H9 (cell line): Measurements from ENCODE around the gene STK11. TPM values are rescaled to one million over a fixed set of nuclear protein-coding genes. Genes with fewer than 3 reads are reported as not detected.

Experiments used
- DNase-seq: peaks from one replicate; pipeline ENCODE4 v3.0.0-alpha.2; 2017
- H2AFZ ChIP-seq: one replicate; pipeline ENCODE4 v1.6.1; 2013; ENCODE audit warnings: mild to moderate bottlenecking, low read length, control low read depth, moderate library complexity
- H2AK5ac ChIP-seq: 2 replicates; pipeline ENCODE4 v1.6.1; 2013; ENCODE audit warnings: low read length, control low read depth, mixed read lengths; ENCODE audit not compliant: insufficient read length
- H2BK120ac ChIP-seq: one replicate; pipeline ENCODE4 v1.6.1; 2013; ENCODE audit warnings: low read depth, mild to moderate bottlenecking, low read length, control low read depth, inconsistent platforms; ENCODE audit not compliant: poor library complexity, severe bottlenecking
- H2BK12ac ChIP-seq: 2 replicates; pipeline ENCODE4 v1.6.1; 2013; ENCODE audit warnings: low read length, control low read depth, mixed read lengths, low read depth; ENCODE audit not compliant: insufficient read length
- H2BK15ac ChIP-seq: 2 replicates; pipeline ENCODE4 v1.6.1; 2013; ENCODE audit warnings: low read depth, low read length, control low read depth
- H2BK20ac ChIP-seq: one replicate; pipeline ENCODE4 v1.6.1; 2013; ENCODE audit warnings: low read depth, mild to moderate bottlenecking, low read length, control low read depth, inconsistent platforms; ENCODE audit not compliant: poor library complexity, severe bottlenecking
- H2BK5ac ChIP-seq: 2 replicates; pipeline ENCODE4 v1.6.1; 2013; ENCODE audit warnings: low read length, control low read depth, mixed read lengths; ENCODE audit not compliant: insufficient read length
- H3K14ac ChIP-seq: 2 replicates; pipeline ENCODE4 v1.6.1; 2013; ENCODE audit warnings: low read length, control low read depth; ENCODE audit not compliant: insufficient read depth
- H3K18ac ChIP-seq: 2 replicates; pipeline ENCODE4 v1.6.1; 2013; ENCODE audit warnings: low read depth, mild to moderate bottlenecking, mixed read lengths, low read length, control low read depth; ENCODE audit not compliant: insufficient read length
- H3K23ac ChIP-seq: 2 replicates; pipeline ENCODE4 v1.6.1; 2013; ENCODE audit warnings: low read length, control low read depth, mixed read lengths, low read depth; ENCODE audit not compliant: insufficient read length
- H3K23me2 ChIP-seq: 2 replicates; pipeline ENCODE4 v1.6.1; 2013; ENCODE audit warnings: low read depth, mild to moderate bottlenecking, mixed read lengths, low read length, control low read depth; ENCODE audit not compliant: insufficient read length, poor library complexity, severe bottlenecking
- H3K27ac ChIP-seq: 2 replicates; pipeline ENCODE4 v1.5.1; 2013; ENCODE audit warnings: low read length, control low read depth, mixed read lengths, low read depth; ENCODE audit not compliant: insufficient read length
- H3K27me3 ChIP-seq: 2 replicates; pipeline ENCODE4 v1.6.1; 2013; ENCODE audit warnings: low read length, control low read depth, inconsistent platforms; ENCODE audit not compliant: insufficient read depth
- H3K4ac ChIP-seq: 2 replicates; pipeline ENCODE4 v1.6.1; 2013; ENCODE audit warnings: low read depth, mild to moderate bottlenecking, control low read depth, inconsistent platforms, low read length, moderate library complexity
- H3K4me1 ChIP-seq: 2 replicates; pipeline ENCODE4 v1.6.1; 2013; ENCODE audit warnings: low read length, control low read depth, inconsistent platforms; ENCODE audit not compliant: insufficient read depth
- H3K4me2 ChIP-seq: 2 replicates; pipeline ENCODE4 v1.6.1; 2013; ENCODE audit warnings: low read length, control low read depth, mixed read lengths; ENCODE audit not compliant: insufficient read length, insufficient read depth
- H3K56ac ChIP-seq: 2 replicates; pipeline ENCODE4 v1.6.1; 2013; ENCODE audit warnings: low read depth, mild to moderate bottlenecking, mixed read lengths, low read length, control low read depth; ENCODE audit not compliant: insufficient read length
- H3K79me1 ChIP-seq: 2 replicates; pipeline ENCODE4 v1.6.1; 2013; ENCODE audit warnings: low read depth, mild to moderate bottlenecking, moderate library complexity, low read length, control low read depth, inconsistent platforms; ENCODE audit not compliant: insufficient read depth, poor library complexity, severe bottlenecking
- H3K79me2 ChIP-seq: 2 replicates; pipeline ENCODE4 v1.6.1; 2013; ENCODE audit warnings: low read length, control low read depth, inconsistent platforms; ENCODE audit not compliant: insufficient read depth
- H3K9ac ChIP-seq: 2 replicates; pipeline ENCODE4 v1.6.1; 2013; ENCODE audit warnings: low read length, control low read depth, mixed read lengths; ENCODE audit not compliant: insufficient read length; ENCODE audit errors: extremely low read depth
- H3K9me3 ChIP-seq: one replicate; pipeline ENCODE4 v1.6.1; 2013; ENCODE audit warnings: low read depth, low read length, inconsistent platforms; ENCODE audit not compliant: control insufficient read depth
- H3T11ph ChIP-seq: one replicate; pipeline ENCODE4 v1.6.1; 2013; ENCODE audit warnings: mild to moderate bottlenecking, low read length, control low read depth, inconsistent platforms
- H4K20me1 ChIP-seq: one replicate; pipeline ENCODE4 v1.6.1; 2013; ENCODE audit not compliant: control insufficient read depth, insufficient read length, insufficient read depth
- H4K5ac ChIP-seq: 2 replicates; pipeline ENCODE4 v1.6.1; 2013; ENCODE audit warnings: low read depth, mild to moderate bottlenecking, mixed read lengths, low read length, control low read depth; ENCODE audit not compliant: insufficient read length
- H4K8ac ChIP-seq: replicated peaks from 2 replicates; pipeline ENCODE4 v1.6.1; 2013; ENCODE audit warnings: low read length, control low read depth, mixed read lengths, low read depth; ENCODE audit not compliant: insufficient read length
- H4K91ac ChIP-seq: 2 replicates; pipeline ENCODE4 v1.6.1; 2013; ENCODE audit warnings: low read depth, mild to moderate bottlenecking, moderate library complexity, mixed read lengths, low read length, control low read depth; ENCODE audit not compliant: insufficient read length
- H3K27ac Mint-ChIP-seq, 3 experiments: 2 replicates in 2 of 3; 3 replicates in 1 of 3; pipeline ENCODE4 v1.8.0; 2020 to 2021; ENCODE audit warnings: mixed read lengths in 3 of 3, mild to moderate bottlenecking in 1 of 3, moderate library complexity in 1 of 3
- H3K27me3 Mint-ChIP-seq: 2 replicates; pipeline ENCODE4 v1.8.0; 2021; ENCODE audit warnings: low read depth, mild to moderate bottlenecking, moderate library complexity, mixed read lengths
- H3K36me3 Mint-ChIP-seq, 3 experiments: 2 replicates in 2 of 3; 3 replicates in 1 of 3; pipeline ENCODE4 v1.8.0; 2020 to 2021; ENCODE audit warnings: low read depth in 3 of 3, mixed read lengths in 3 of 3; ENCODE audit not compliant: insufficient read depth in 1 of 3
- H3K4me1 Mint-ChIP-seq, 2 experiments: 2 replicates each; pipeline ENCODE4 v1.8.0; 2020; ENCODE audit warnings: mixed read lengths in 2 of 2
- H3K4me3 Mint-ChIP-seq, 2 experiments: 2 replicates in 1 of 2; 3 replicates in 1 of 2; pipeline ENCODE4 v1.8.0; 2020 to 2021; ENCODE audit warnings: mild to moderate bottlenecking in 2 of 2, mixed read lengths in 2 of 2, moderate library complexity in 1 of 2
- H3K9me3 Mint-ChIP-seq, 2 experiments: 2 replicates in 1 of 2; 3 replicates in 1 of 2; pipeline ENCODE4 v1.8.0; 2020; ENCODE audit warnings: mild to moderate bottlenecking in 2 of 2, mixed read lengths in 2 of 2, moderate library complexity in 1 of 2
- WGBS: extraction: QIAGEN DNeasy Blood & Tissue Kit; methylation state at CpG from one replicate; pipeline ENCODE4 v1.1.7; 2013; ENCODE audit warnings: missing lambda C conversion rate, low lambda C conversion rate, mixed read lengths; ENCODE audit not compliant: insufficient read length; ENCODE audit errors: extremely low coverage; 5-methylcytosine and 5-hydroxymethylcytosine counted together
- total RNA-seq: library from RNA; stranded (reverse); gene quantifications from 2 replicates; pipeline ENCODE4 v1.2.1, GENCODE V29; 2021
- TF ChIP-seq, protein P1 (sequence below): fragments of 200-600 bp; sonication (generic); conservative IDR thresholded peaks from 3 replicates; pipeline ENCODE4 v1.8.0; 2021; ENCODE audit warnings: antibody characterized with exemption, mild to moderate bottlenecking

Gene STK11
- total RNA-seq, 1 experiment from 2014 or later, result 74.3 TPM

DNA sequence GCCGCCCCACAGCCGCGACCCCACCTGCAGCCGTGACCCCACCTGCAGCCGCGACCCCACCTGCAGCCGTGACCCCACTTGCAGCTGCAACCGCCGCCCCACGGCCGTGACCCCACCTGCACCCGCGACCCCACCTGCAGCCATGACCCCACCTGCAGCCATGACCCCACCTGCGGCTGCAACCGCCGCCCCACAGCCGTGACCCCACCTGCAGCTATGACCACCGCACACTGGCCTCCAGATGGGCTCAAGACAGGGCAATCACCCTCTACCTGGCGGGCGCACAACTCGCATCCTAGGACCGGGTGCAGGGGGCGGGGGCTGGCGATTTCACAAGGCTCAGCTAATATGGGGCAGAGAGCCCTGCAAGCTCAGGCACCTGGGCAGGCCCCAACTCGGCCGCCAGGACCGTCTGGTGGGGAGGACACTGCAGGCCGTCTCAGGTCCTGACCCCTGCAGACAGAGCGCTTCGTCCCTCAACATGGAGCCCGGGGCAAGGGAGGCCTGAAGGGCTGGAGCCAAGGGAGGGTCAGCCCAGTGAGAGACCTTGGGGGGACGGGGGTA, 46.6 kb upstream of the STK11 start:
- no peak for DNase-seq
- Histone ChIP-seq H2AFZ (no peak overlapping the region), H2BK12ac (no peak overlapping the region), H3K27me3 (no peaks in the 10 kb centered on the region), H2BK15ac (no peak overlapping the region), H3K23ac (no peak overlapping the region), H3K14ac (no peak overlapping the region), H4K91ac (no peak overlapping the region), H2BK120ac (no peak overlapping the region), H3K79me2 (no peaks in the 10 kb centered on the region; the same call in 1 of the 2 replicates), H3K4me2 (no peak overlapping the region), H3K56ac (no peak overlapping the region), H2AK5ac (no peak overlapping the region), H4K5ac (no peak overlapping the region), H3K9me3 (no peaks in the 10 kb centered on the region), H4K8ac (no peak overlapping the region), H3K23me2 (no peaks in the 10 kb centered on the region), H3K18ac (no peak overlapping the region), H3K4ac (no peak overlapping the region), H2BK5ac (no peak overlapping the region), H3T11ph (no peak overlapping the region), H3K4me1 (no peaks in the 10 kb centered on the region), H4K20me1 (no peaks in the 10 kb centered on the region), H2BK20ac (no peak overlapping the region), H3K27ac (no peak overlapping the region), H3K9ac (no peak overlapping the region), H3K79me1 (peaks cover 6% of the 10 kb centered on the region)
- no peak overlapping the region for H3K27ac Mint-ChIP-seq
- H3K27me3 Mint-ChIP-seq, result no peaks in the 10 kb centered on the region; the same call in 1 of the 2 replicates
- H3K9me3 Mint-ChIP-seq, result no peaks in the 10 kb centered on the region
- H3K4me1 Mint-ChIP-seq, result peaks cover 9 to 12% of the 10 kb centered on the region in 2 experiments
- WGBS, result no CpG with 5 or more reads among the region's 32 CpGs
- TF ChIP-seq, protein P1, sequence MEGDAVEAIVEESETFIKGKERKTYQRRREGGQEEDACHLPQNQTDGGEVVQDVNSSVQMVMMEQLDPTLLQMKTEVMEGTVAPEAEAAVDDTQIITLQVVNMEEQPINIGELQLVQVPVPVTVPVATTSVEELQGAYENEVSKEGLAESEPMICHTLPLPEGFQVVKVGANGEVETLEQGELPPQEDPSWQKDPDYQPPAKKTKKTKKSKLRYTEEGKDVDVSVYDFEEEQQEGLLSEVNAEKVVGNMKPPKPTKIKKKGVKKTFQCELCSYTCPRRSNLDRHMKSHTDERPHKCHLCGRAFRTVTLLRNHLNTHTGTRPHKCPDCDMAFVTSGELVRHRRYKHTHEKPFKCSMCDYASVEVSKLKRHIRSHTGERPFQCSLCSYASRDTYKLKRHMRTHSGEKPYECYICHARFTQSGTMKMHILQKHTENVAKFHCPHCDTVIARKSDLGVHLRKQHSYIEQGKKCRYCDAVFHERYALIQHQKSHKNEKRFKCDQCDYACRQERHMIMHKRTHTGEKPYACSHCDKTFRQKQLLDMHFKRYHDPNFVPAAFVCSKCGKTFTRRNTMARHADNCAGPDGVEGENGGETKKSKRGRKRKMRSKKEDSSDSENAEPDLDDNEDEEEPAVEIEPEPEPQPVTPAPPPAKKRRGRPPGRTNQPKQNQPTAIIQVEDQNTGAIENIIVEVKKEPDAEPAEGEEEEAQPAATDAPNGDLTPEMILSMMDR, result no peak
- H3K36me3 Mint-ChIP-seq, result peaks cover 0 to 1% (median 0%) of the 10 kb centered on the region in 3 experiments; a peak in 1 of 7 replicates
- no peak overlapping the region for H3K4me3 Mint-ChIP-seq
